HUDEP-2 (cell line): Measurements from ENCODE around the gene S1PR1.
"Not testable (repeated sequence)": the region's sequence is repeated elsewhere in the genome, so short reads cannot be mapped to it uniquely, and the experiment has no call there.

Experiments
- DNase-seq, 76 experiments: peaks; one replicate each; lab custom pipeline; 2025; ENCODE audit not compliant: unreplicated experiment in 76 of 76; lab: John Stamatoyannopoulos, UW

The S1PR1 gene

DNA sequence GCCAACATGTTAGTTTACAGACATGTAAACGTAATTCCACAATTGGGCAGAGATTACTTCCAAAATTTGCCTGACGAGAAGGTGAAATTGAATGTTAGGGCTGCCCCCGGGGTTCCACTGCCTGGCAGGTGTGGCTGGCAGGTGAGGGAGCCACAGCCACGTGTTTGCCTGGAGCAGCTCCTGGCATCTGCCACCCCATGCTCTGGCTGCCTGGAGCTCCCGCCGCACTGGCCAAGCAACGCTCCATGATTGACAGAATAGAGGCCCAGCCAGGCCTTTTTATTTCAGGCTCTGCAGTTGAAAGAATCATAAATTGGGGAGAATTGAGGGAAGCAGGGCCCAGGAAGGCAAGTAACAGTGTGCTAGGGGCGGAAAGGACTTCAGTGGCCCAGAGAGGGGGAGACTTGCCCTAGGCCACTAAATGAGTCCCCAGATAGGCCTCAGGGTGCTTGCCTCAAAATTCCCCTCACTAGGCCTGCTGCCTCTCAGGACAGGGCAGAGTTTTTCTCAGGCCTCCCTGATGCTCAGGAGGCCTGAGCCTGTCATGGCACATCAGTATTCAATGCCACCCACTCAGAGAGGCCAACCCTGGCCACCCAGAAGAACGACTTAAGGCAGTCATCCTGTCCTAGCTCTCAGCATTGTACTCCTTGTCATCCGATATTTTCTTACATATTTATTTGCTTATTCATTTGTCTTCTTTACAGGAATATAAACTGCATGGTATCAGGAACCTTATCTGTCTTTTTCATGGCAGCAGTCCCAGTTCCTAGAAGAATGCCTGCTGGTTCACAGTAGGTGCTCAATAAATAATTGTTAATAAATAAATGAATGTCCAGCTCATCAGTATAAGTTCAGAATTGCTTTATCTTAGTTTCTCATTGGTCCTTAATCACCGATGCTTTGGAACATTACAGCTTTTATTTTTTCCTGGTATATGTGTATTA is 16.6 kb upstream of the S1PR1 start:
- no peak for DNase-seq

DNA sequence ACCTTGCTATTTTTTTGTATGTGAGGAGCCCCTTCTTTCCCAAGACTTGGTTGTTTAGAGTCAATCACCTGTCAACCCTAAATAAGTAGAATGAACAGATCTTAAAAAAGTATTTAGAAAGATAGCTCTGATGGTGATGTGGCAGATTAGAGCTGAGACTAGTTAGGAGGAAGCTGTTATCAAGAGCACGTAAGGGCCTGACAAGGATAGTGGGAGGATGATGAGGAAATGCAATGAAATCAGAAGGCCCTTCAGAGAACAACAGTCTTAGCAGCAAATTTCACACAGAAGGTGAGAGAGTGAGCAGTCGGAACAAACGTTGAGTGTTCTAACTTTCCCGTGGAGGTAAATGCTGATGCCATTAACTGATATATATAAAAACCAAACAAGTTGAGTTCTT is 15.9 kb upstream of the S1PR1 start:
- DNase-seq = no peak

DNA sequence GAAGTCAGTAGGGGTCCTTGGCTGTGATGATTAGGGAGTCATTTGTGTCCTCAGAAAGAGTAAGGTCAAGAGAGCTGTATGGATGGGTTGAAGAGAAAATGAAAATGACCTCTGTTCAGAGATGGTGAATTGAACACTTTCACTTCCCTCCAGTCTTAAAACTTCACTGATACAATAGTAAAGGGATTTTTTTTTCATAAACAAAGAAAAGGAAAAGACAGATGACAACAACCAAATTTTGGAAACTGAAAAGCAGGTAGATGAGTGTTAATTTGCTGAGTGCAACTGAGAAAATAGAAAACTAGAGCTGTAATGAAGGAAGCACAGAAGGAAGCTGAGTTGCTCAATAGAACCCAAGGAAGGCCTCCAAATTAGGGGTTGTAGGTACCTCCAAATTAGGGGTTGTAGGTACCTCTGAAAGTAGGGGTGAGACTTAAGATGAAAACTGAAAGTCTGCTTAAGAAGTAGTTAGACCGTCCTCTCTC is 14.8 kb upstream of the S1PR1 start:
- DNase-seq = no peak

DNA sequence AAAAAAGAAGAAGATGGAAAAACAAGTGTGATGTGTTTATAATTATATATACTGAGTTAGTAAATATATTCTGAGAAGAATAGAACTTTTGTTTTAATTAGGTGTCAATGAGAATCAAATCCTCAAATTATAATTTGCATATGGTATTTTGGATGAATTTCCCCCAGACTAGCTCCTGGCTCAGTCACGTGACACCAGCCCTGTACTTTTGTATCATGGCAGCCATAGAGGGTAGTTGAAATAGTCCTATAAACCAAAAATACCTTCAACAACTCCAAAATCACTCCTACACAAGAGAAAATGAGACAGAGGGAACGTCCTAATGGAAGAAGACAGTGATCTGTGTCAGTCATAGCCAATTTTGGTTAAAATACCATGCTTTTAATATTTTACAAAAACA is 9.0 kb upstream of the S1PR1 start:
- no peak for DNase-seq

DNA sequence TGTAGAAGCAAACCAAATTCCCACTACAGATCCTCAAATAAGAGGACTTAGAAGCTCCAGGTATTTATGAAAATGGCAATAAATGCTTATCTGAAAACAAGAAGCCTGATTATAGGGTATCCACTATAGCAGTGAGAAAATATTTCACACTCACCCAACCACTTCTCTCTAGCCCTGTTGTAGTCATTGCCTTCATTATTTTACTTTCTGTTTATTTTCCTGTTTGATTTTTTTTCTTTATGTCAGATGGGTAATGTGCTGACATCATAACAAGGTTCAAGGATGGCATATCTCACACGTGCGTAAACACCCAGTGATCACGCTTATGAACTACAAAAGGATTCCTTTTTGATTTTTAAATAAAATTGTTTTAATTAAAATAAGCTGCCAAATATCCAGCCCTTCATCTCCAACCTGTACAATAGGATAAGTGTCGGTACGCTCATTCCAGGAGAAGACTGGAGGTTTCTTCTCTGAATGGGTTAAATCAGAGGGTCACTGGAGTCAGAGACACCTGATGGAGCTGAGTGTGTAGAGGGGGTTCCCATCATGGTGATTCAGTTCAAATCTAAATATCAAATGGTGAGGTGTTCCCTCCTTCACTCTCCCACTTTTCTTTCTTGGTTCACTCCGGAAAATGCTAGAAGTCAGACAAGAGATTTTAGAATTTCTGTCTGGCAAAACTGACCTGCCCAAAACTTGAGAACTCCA is 8.2 kb upstream of the S1PR1 start:
- no peak for DNase-seq

DNA sequence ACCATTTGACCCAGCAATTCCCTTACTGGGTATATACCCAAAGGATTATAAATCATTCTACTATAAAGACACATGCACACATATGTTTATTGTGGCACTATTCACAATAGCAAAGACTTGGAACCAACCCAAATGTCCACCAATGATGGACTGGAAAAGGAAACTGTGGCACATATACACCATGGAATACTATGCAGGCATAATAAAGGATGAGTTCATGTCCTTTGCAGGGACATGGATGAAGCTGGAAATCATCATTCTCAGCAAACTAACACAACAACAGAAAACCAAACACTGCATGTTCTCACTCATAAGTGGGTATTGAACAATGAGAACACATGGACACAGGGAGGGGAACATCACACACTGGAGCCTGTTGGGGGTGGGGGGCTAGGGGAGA is 4.6 kb upstream of the S1PR1 start:
- not testable (repeated sequence) for DNase-seq

DNA sequence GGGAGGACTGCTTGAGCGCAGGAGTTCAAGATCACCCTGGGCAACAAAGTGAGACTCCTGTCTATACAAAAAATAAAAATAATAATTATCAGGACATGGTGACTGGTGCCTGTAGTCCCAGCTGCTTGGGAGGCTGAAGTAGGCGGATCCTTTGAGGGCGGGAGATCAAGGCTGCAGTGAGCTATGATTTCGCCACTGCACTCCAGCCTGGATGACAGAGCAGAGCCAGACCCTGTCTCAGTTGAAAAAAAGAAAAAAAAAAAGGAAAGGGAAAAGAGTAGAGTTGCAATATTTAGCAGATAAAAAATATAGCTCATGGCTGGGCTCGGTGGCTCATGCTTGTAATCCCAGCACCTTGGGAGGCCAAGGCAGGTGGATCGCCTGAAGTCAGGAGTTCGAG is 3.3 kb upstream of the S1PR1 start:
- no peak for DNase-seq

DNA sequence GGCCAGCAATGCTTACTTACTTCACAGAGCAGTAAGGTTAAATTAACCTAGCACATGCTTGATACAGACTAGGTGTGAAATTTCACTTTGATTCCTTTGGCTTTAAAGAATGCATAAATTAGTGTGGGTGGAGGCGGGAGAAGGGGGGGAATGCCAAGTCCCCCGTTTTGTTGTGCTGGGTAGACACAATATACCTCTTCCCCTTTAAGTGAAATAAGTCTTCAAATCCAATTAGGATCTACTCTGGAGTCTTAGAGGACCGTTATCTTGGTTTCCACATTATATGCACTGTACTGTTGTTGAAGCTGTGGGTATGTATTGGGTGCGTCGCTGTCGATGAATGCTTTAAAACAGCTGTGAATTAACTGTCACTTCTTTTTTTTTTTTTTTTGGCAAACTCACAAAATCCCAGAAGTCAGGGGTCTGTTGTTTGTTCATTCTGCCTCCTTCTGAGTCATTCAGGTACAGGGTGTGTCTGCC is 1.6 kb upstream of the S1PR1 start:
- DNase-seq = no peak

DNA sequence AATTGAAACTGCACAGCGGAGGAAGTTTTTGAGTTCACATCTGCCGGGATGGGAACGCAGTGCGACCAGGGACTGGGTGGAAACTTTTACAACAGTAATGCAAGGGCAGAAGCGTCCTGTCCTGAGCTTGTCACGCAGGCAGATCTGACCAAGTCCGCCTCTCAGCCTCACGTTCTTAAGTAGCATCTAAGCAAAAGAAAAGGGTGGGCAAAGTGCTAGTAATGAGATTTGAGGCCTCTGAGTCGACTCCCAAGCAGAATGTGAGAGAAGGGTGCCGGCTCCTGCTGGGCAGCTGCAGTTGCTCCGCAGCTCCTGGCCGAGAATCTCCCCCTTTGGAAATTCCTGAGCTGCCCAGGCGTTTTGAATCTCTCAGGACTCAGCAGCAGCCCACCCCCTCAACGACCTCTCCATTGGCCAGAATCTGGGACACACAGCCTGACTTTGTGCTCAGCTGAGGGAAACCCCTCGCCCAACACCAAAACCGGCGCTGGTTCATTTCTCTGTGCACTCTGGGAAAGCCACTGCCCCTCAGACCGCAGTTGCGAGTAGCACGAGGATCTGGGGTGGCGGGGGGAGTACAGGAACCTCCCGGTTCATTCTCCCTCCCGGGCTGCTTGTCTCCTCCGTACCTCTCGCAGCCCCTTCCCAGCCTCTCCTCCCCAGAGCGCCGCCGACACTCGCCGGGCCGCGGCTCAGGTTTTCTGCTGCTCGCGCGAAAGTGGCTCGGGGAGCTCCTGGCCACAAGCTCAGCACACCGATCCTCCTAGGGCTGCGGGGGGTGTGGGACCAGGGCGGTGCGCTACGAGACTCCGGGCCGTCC is 913 bp upstream of the S1PR1 start:
- no peak for DNase-seq

DNA sequence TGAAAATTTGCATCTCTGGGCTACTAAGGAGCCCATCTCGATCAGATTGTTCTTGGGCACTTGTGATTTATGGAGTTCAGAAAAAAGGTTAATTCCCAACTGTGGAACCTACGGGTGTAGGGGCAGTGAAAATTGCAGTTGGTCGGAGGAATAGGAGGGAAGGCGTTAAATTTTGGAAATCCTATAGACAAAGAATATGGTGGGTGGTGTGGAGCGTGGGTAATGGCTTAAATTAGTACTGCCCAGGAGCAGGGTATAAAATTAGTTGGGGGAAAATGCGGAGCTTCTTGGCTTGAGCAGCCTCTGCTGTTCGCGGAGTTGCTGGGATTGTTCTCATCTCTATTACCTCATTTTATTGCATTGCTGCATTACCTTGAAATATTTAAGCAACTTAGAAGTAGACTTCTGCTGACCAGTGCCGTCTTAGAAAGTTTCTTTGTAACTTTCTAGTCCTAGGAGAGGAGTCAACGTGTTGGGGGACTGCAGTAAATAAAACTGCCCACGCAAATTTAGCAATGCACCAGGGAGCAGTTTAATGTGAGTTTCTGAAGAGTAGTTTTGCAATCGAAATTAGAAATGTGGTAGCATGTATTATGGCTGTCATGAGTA is 514 bp downstream of the S1PR1 start:
- DNase-seq = peak in 1 of 76 experiments; percentile 9

DNA sequence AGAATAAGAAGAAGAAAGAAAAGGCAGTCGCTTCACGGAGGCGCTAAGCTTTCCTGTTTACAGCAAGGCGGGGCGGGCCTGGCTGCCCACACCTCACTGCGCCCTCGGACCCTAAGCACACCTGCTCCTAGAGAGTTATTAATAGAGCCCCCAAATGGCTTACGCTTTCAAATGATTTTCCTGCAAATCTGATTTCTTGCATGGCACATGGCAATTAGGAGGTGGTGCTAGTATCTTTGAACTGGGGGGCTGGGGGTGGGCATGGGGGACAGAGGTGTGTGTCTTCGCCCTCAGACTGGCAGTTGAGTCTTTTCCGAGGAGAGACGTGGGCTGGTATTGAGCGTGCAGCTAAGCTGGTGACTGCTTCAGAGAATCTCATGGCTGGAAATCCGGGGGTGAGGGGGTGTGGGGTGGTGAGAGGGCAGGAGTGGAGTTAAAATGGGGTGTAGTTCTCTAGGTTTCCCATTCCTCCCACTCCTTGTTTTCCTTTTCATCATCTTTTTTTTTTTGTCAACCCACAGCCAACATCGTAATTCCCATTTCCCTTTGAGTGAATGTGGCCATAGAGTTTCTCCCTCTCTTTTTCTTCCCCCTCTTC is 1.3 kb downstream of the S1PR1 start:
- DNase-seq = no peak

DNA sequence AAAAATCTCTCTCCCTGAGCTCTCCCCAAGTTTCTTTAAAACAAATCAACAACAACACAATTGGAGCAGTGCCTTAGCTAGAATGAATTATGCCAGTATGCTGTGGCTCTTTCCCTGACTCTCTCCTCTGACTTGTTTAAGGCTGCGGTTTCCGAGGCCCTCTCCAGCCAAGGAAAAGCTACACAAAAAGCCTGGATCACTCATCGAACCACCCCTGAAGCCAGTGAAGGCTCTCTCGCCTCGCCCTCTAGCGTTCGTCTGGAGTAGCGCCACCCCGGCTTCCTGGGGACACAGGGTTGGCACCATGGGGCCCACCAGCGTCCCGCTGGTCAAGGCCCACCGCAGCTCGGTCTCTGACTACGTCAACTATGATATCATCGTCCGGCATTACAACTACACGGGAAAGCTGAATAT is 1.9 kb downstream of the S1PR1 start:
- peak in 61 of 76 experiments; percentile 7 to 74 (median 42) for DNase-seq

DNA sequence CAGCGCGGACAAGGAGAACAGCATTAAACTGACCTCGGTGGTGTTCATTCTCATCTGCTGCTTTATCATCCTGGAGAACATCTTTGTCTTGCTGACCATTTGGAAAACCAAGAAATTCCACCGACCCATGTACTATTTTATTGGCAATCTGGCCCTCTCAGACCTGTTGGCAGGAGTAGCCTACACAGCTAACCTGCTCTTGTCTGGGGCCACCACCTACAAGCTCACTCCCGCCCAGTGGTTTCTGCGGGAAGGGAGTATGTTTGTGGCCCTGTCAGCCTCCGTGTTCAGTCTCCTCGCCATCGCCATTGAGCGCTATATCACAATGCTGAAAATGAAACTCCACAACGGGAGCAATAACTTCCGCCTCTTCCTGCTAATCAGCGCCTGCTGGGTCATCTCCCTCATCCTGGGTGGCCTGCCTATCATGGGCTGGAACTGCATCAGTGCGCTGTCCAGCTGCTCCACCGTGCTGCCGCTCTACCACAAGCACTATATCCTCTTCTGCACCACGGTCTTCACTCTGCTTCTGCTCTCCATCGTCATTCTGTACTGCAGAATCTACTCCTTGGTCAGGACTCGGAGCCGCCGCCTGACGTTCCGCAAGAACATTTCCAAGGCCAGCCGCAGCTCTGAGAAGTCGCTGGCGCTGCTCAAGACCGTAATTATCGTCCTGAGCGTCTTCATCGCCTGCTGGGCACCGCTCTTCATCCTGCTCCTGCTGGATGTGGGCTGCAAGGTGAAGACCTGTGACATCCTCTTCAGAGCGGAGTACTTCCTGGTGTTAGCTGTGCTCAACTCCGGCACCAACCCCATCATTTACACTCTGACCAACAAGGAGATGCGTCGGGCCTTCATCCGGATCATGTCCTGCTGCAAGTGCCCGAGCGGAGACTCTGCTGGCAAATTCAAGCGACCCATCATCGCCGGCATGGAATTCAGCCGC is 2.5 kb downstream of the S1PR1 start:
- DNase-seq = no peak

DNA sequence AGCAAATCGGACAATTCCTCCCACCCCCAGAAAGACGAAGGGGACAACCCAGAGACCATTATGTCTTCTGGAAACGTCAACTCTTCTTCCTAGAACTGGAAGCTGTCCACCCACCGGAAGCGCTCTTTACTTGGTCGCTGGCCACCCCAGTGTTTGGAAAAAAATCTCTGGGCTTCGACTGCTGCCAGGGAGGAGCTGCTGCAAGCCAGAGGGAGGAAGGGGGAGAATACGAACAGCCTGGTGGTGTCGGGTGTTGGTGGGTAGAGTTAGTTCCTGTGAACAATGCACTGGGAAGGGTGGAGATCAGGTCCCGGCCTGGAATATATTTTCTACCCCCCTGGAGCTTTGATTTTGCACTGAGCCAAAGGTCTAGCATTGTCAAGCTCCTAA is 3.2 kb downstream of the S1PR1 start:
- no peak for DNase-seq

DNA sequence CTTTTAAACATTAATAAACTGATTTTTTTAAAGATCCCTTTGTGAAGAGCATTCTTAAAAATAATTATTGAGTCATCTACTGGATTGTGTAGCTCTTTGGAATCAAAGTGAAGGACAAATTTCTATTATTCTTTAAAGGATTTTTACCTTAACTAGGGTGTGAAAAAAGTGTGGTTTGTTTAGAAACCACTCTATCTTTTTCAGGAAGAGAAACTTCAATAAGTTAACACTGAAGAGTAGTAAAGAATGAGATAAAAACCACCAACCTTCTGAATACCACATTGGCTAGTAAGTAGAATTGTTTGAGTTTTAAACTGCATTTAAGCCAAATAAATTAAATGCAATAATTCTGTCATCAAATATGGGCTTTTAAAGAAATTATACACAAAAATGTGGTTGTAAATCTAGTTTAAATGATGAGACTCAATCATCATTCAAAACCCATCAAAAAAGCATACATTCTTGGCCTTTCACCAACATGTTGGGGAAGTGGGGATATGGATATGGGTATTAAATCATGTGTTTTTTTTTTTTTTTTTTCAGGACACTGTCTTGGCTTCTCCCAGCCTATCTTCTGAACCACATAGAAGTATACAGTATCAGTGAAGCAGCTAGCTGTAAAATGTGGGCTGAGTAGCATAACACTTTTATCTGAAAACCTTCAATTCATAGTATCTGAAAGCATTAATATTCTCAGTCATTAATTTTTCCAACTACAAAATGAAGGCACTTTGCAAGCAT is 4.8 kb downstream of the S1PR1 start:
- no peak for DNase-seq

DNA sequence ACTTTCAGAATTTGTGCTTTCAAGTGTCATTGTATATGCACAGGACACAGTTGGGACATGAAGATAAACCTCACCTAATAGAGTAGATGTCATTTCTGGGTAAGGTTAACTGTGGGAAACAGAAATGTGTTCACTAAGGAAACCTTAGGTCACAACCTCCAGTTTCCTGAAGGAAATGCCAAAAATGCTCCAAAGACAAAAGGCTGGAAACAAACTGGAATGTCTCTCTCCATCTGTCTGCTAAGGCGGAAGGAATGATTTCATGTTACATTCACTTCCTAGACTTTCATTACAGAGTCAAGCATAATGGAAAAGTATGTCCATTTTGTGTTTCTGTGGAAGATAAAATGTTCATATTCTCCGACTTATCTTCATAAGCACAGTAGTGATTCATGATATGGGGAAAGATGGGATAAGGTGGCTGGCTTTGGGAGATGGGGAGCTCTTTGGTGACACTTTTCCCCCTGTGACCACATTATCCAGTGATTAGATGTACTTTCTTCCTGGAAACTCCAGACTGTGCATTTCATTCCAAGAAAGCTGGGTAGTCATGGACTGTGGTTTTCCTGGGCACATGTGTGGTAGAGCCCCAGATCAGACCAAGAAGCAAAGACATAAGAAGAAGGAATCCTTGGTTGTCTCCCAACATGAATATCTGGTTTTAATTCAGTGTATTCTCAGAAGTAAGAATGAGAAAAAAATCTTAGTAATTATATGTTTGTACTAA is 5.7 kb downstream of the S1PR1 start:
- no peak for DNase-seq

DNA sequence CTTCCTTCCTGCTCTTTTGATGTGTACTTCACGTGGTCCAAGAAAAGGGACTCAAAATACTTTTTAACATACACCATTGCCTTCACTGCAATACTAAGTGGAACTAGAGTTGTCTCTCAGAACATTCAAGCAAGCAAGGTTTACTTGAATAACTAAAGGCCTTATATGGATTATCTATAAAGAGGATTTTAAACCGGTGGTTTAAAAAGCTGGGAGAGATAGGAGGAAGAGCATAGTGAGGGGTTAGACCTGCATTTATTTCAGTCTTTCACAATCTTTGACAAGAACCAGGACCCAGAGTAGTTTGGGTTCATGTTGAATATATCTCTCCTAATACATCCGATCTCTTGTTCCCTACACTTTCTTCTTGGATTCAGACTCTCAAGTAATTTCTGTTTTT is 6.9 kb downstream of the S1PR1 start:
- DNase-seq = no peak

DNA sequence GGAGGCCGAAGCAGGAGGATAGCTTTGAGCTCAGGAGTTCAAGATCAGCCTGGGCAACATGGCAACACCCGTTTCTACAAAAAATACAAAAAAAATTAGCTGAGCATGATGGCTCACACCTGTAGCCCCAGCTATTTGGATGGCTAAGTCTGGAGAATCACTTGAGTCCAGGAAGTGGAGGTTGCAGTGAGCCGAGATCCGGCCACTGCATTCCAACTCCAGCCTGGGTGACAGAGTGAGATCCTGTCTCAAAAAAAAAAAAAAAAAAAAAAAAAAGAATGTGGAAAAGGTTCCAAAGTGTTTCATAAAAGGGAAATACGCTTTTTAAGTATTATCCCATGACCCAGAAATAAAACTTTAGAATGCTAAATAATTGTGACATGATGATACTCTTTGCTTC is 8.0 kb downstream of the S1PR1 start:
- no peak for DNase-seq
